Activated CD4-positive, alpha-beta T cell treated with anti-CD3 and anti-CD28 coated beads, Interleukin-2, amount 50 U/mL, for 4 hours (primary cell): Measurements from ENCODE around the gene DBH.

ENCODE experiments used
- DNase-seq, 2 experiments: peaks; one replicate each; pipeline ENCODE4 v3.0.0-alpha.2; 2020

DBH gene

GRCh38 chr9:133635533-133636531 is at the start of gene DBH:
Gene DBH (plus strand): TSS chr9:133636363. CDS start chr9:133636372, 9 bp downstream.
- DNase-seq: no peak

- DNase-seq: no peak
Measured at GRCh38 chr9:133587051-133587450, 49.1 kb upstream of the DBH start.

DNA sequence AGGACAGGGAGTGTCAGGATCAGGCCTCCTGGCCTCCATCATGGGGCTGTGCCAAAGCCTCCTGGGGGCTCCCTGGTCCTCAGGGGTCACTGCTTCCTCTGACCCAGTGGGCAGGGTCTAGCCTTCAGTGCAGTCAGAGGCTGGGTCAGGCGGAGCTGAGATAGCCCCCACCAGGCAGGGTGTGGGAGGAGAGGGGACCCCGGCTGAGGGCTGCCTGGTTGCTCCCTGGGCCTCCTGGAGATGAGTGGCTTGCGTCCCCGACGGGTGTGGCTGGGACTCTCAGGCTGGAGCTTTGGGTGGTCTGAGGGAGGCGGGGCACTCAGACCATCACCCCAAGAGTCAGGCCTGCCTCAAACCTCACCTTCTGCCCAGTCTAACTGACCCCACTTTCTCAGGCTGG is 48.7 kb upstream of the DBH start:
- no peak for DNase-seq

DNA sequence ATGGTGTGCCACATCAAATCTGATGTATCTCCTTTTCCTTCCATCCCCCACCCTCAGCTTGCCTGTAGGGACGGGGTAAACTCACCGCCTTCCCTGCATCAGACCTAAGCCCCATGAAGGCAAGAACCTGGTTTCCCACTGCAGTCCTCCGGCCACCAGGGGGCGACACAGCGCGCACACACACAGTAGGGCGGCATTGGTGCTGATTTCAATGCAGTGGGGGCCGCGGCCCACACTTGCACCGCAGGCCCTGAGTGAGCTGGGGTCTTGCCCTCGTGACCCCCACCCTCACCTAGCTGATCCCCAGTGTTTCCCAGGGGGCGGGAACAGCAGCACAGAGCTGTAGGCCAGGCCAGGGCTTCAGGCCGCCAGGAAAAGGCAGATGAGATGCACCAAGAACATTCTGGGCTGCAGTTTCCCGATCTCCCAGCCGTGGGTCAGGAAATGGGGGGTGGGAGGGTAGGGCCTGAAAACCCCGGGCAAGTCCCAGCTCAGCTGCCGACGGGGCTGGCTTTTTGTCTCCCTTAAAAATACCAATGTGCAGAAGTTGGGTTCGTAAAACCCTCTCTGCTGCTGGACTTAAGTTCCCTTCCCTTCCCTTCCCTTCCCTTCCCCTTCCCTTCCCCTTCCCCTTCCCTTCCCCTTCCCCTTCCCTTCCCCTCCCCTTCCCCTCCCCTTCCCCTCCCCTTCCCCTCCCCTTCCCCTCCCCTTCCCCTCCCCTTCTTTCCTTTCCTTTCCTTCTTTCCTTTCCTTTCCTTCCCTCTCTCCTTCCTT is 46.5 kb upstream of the DBH start:
- peak; percentile 32 to 34 for DNase-seq

- DNase-seq: no peak
Measured at GRCh38 chr9:133590231-133590855, 45.8 kb upstream of the DBH start.

GRCh38 chr9:133591116-133591910 is 44.9 kb upstream of the DBH start:
- no peak for DNase-seq

GRCh38 chr9:133591985-133592384 is 44.2 kb upstream of the DBH start:
- DNase-seq: no peak

DNA sequence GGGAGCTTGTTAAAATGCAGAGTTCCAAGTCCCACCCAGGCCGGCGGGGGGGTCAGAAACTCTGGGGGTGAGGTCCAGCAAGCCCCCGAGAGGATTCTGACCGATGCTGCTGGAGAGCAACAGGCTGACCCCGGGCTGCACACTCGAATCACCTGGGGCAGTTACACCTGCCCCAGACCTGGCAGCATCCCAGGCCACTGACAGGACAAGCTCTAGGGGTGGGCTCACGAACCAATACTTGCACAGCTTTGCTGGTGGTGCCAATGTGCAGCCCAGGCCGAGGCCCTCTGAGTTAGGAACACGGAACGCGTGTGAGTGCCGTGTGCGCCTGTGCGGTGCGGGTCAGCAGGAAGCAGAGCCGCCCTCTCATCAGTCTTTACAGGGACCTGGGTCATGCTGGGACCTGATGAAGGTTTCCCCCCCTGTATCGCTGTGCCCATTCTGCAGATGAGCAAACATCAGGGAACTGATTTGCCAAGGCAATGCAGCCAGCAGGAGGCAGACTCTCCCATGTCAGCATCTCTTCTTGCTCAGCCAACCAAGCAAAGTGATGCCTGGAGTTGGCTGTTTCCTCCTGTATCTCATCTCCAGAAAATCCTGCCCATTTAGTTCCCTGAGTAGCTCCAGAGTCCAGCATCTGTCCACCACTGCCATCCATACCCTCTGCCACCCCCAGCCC is 43.3 kb upstream of the DBH start:
- DNase-seq: no peak

- no peak for DNase-seq
Measured at GRCh38 chr9:133593587-133594253, 42.4 kb upstream of the DBH start.

- no peak for DNase-seq
Measured at GRCh38 chr9:133594310-133594709, 41.9 kb upstream of the DBH start.

DNA sequence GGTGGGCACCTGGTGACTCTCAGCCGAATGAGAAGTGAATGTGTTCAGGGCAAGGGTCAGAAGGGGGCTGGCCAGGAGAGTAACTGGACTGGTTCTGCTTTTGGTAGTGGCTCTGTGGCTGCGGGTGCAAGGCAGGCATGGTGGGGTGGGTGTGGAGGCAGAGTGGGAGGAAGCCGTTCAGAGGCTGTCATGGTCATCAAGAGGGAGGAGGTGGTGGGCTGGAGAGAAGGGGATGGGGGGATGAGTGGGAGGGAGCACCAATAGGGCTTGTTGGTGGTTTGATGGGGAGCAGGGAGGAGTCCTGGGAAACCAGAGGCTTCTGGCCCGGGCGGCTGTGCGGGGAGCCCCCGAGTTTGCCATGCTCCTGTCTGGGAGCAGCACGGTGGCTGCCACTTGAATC is 40.3 kb upstream of the DBH start:
- DNase-seq: no peak

DNA sequence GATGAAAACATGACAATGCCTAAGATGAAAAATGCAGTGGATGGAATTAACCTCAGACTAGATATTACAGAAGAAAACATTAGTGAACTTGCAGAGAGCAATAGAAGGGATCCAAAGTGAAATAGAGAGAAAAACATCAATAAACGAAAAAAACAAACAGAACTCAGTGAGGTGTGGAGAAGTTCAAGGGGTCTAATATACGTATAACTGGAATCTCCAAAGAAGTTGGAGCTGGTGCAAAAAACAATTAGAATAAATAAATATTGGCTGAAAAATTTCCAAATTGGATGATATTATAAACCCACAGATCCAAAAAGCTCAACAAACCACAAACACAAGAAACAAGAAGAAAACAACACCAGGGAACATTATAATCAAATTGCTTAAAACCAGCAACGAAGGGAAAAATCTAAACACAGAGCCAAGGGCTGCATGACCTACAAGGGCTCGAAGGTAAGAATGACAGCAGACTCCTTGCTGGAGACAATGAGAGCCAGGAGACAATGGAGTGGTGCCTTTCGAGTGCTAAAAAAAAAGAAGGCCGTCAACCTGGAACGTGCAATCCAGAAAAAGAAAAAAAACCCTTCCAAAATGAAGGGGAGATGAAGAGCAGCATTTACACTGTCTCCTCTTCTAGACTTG is 38.7 kb upstream of the DBH start:
- no peak for DNase-seq

DNA sequence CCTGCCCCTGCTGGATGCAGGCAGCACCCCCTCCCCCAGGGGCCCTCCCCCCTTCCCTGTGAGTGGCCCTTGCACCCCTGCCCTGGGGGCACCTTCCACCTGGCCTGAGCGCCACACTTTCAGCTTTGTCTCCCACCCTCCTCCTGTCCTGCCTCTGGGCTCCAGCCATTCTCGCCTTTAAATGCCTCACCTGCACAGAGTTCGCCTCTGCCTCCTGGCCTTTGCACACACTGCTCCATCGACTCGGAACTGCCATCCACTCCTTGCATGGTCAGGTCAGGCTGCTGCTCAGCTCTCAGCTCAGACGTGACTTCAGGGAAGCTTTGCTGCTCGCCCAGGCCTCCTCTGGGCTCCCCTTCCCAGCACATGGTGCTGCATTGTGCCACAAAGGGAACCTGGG is 37.2 kb upstream of the DBH start:
- DNase-seq: no peak

DNA sequence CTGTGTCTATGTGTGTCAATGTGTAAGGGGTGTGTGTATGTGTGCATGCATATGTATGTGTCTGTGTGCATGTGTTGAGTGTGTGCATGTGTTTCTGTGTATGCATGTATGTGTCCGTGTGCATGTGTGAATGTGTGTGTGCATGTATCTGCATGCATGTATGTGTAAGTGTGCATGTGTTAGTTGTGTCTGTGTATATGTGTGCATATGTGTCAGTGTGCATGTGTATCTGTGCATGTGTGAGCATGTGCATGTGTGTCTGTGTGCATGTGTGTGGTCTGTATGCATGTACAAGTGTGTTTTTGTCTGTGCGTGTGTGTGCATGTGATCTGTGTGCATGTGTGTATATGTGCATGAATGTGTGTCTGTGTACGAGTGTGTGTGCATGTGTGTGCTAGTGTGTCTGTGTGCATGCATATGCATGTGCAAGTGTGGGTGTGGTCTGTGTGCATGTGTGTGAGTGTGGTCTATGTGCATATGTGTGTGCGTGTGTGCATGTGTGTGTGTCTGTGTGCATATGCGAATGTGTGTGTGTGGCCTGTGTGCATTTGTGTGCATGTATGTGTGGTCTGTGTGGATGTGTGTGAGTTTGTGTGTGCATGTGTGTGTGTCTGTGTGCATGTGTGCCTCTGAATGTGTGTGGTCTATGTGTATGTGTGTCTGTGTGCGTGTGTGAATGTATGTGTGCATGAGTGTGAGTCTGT is 36.5 kb upstream of the DBH start:
- DNase-seq: no peak

DNA sequence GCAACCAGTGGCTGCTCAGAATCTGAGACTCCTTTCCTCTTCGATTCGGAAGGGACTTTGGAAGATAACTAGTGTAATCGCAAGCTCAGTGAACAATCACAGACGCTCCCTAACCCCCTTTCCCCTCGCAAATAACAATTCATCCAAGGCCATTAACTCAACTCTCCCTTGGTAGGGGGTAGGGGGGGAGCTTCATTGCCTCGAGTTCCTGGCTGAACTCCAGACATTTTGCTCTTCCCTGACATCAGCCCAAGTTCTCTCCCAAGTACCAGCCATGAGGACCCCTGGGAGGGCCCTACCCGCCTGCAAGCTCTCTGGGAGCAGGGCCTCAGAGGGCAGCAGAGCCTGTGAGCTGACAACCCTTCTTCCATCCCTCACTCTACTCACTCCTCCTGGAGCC is 35.4 kb upstream of the DBH start:
- DNase-seq: no peak

- DNase-seq: no peak
Measured at GRCh38 chr9:133601746-133602145, 34.4 kb upstream of the DBH start.

- no peak for DNase-seq
Measured at GRCh38 chr9:133602277-133602676, 33.9 kb upstream of the DBH start.

- DNase-seq: no peak
Measured at GRCh38 chr9:133603135-133603927, 32.8 kb upstream of the DBH start.

DNA sequence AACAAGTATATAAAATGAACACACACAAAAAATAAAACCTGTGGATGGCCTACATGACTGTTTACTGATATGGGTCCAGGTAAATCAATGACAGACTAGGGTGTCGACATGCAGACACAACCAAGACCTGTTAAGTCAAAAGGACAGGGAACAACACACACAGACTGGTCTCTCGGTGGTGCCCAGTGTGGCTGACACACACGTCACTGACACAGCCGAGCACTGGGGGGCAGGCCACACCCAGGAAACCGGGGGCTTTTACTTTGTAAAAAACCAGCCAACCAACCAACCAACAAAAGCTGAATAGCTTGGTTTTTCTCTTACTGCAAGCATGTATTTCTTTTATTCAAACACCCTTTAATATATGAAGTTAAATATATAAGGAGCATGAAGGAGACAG is 31.9 kb upstream of the DBH start:
- peak; percentile 10 to 14 for DNase-seq
